Lower leg skin (tissue), 3 donors: ENCODE results near the gene RAD51B.

Experiments
- CTCF ChIP-seq, 3 donors: fragments of 450-650 bp; IDR thresholded peaks; one replicate each; pipeline ENCODE4 v1.5.1; 2016; ENCODE audit warnings: antibody characterized with exemption in 3 of 3, mild to moderate bottlenecking in 3 of 3, moderate library complexity in 2 of 3
- POLR2A ChIP-seq, 2 donors: fragments of 450-650 bp; IDR thresholded peaks; one replicate each; pipeline ENCODE4 v1.6.1; 2016 to 2017; ENCODE audit warnings: antibody characterized with exemption in 2 of 2, mild to moderate bottlenecking in 1 of 2, moderate library complexity in 1 of 2

GRCh38 chr14:68681256-68682011 is 861.9 kb downstream of the RAD51B start:
- TF ChIP-seq CTCF (IDR thresholded peaks at IDR 0.05) (no peak), POLR2A (IDR thresholded peaks at IDR 0.05) (no peak)
